Pancreas (tissue), 10 donors: ENCODE data around the gene PDE6B. TPM values are rescaled to one million over a fixed set of nuclear protein-coding genes. Genes with fewer than 3 reads are reported as not detected.

ENCODE experiments used
- ATAC-seq, 4 donors: fragments of 200-7000 bp; cut with Tn5 transposase; one replicate each; pipeline versions ENCODE4 v1.8.0 to v1.9.1; 2020; ENCODE audit warnings: mild to moderate bottlenecking in 4 of 4, moderate library complexity in 4 of 4
- DNase-seq, 6 donors: peaks; one replicate each; pipeline ENCODE4 v3.0.0-alpha.2; 2020
- FAIRE-seq: peaks from 2 replicates; lab custom pipeline; 2012; peaks lifted over from hg19 to GRCh38; lab: Jason Lieb, UNC
- H3K27ac ChIP-seq, 4 donors: fragments of 200-600 bp; sonication (generic); 1 replicate in 3 of 4; 2 replicates in 1 of 4; pipeline versions ENCODE4 v1.5.0 to v1.8.0; 2020
- H3K27me3 ChIP-seq, 4 donors: fragments of 200-600 bp; one replicate each; pipeline ENCODE4 v1.8.0; 2021
- H3K36me3 ChIP-seq, 3 donors: fragments of 200-600 bp; sonication (generic) in 1 of 3; one replicate each; pipeline versions ENCODE4 v1.5.0 to v1.8.0; 2020 to 2021
- H3K4me1 ChIP-seq, 3 donors: fragments of 200-600 bp; one replicate each; pipeline ENCODE4 v1.8.0; 2021
- H3K4me3 ChIP-seq, 4 donors: fragments of 200-600 bp; sonication (generic) in 2 of 4; one replicate each; pipeline versions ENCODE4 v1.5.0 to v1.8.0; 2020 to 2021
- H3K9me3 ChIP-seq, 4 donors: fragments of 200-600 bp; one replicate each; pipeline ENCODE4 v1.8.0; 2021
- CTCF ChIP-seq, 4 donors: fragments of 200-600 bp; sonication (generic) in 3 of 4; IDR thresholded peaks; one replicate each; pipeline versions ENCODE4 v1.5.0 to v1.8.0; 2021; ENCODE audit warnings: antibody characterized with exemption in 4 of 4
- WGBS, 2 donors: extraction: QIAGEN DNeasy Blood & Tissue Kit; methylation state at CpG; one replicate each; pipeline ENCODE4 v1.1.7; 2013; 5-methylcytosine and 5-hydroxymethylcytosine counted together
- intact Hi-C, 3 donors: fragments of 100-400 bp; cut with DNase I; formaldehyde crosslinking; loops; one replicate each; pipeline versions ENCODE4 v1.11.1 to v1.14.2; 2022
- polyA plus RNA-seq, 2 donors: library from polyadenylated mRNA; stranded (reverse); fragments of 200-250 nt; gene quantifications; one replicate each; pipeline ENCODE4 v1.2.3, GENCODE V29; 2013
- total RNA-seq, 6 donors: library from RNA; stranded (reverse); fragmentation: NEBNext Ultra II Directional in 4 of 6; extraction: Animal tissue kit (Norgen Biotek cat#: 25700) in 4 of 6; gene quantifications; one replicate each; pipeline versions ENCODE4 v1.2.1 to v1.2.4, GENCODE V29; 2021 to 2023
- donor health status: healthy with polysubstance abuse.
- donor health status: DM: no; HTN: no; CAD: no; lungs with moderate emphysema.
- donor health status: DM: no; HTN: no; CAD: no.
- donor health status: control.
- donor health status: control.
- donor health status: Bipolar disorder and iron deficiency.
- donor health status: DM: yes; HTN: yes; CAD: no.
- donor health status: DM: no; HTN: no; CAD: no.
- donor health status: DM: no; HTN: no; CAD: no.
- donor health status: DM: yes; HTN: yes; CAD: no.

The PDE6B gene
- total and polyA plus RNA-seq, 8 donors: 0.99 to 6.6 (median 2.9) TPM

DNA sequence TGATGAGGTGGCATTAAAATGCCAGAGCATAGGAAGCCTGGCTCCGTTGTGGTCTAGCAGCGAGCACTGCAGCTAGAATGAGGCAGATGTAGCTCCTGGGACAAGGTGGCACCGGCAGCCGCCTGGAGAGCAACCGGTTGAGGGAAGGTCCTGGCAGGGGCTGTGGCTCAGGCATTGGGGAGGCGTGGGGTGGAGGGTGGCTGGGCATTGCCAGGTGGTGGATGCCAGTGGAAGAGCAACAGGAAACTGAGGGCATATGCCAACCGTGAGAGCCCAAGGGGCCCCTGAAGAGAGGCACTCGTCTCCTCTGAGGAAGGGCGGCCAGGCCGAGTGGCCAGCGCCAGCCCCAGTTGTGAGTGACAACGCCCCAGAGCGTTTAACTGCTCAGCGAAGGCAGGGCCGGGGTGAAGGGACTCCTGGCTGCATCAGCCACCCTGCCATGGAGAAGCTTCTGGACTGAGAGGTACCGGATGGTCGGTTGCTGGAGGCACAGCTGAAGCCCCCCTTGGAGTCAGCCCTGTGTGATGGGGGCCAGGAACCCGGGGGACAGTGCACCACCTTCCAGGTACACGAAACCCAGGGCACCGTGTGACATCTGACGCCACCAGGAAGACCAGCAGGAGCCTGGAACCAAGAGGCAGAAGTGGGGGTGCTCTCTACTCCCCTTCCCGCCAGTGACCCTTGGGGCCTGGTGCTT, 13.2 kb upstream of the PDE6B start:
- H3K4me1 ChIP-seq: no peaks in the 10 kb centered on the region
- H3K4me3 ChIP-seq: no peak overlapping the region
- no peaks in the 10 kb centered on the region for H3K27me3 ChIP-seq
- WGBS, 2 donors: 57 to 75% methylated on average over 22 of the region's 22 CpGs
- H3K27ac ChIP-seq: no peak overlapping the region
- ATAC-seq: no peak
- no peak for TF ChIP-seq CTCF (IDR thresholded peaks at IDR 0.05)
- H3K36me3 ChIP-seq: no peaks in the 10 kb centered on the region
- H3K9me3 ChIP-seq: no peaks in the 10 kb centered on the region
- intact Hi-C loops: no loop called here
- FAIRE-seq: no peak
- no peak for DNase-seq

DNA sequence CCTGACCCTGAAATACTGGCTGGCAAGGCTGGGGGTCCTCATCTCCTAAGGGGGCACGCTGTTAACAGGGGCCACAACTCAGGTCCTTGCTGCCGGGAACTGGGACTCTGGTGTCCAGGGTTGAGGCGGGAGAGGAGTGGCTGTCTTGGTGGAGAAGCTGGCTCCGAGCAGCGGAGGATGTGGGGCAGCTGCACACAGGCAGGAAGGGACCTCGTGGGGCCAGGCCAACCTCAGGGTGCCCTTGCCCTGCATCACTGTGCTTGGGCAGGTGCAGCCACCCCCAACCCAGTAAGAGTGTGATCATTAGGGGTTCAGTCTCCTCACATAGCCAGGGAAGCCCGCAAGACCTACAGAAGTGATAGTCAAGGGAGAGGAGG, 12.6 kb upstream of the PDE6B start:
- no peaks in the 10 kb centered on the region for H3K4me1 ChIP-seq
- intact Hi-C loops: no loop called here
- no peak for TF ChIP-seq CTCF (IDR thresholded peaks at IDR 0.05)
- WGBS, 2 donors: 65 to 79% methylated on average over 7 of the region's 7 CpGs
- no peaks in the 10 kb centered on the region for H3K27me3 ChIP-seq
- DNase-seq: no peak
- no peak overlapping the region for H3K27ac ChIP-seq
- no peaks in the 10 kb centered on the region for H3K36me3 ChIP-seq
- no peak overlapping the region for H3K4me3 ChIP-seq
- no peak for ATAC-seq
- FAIRE-seq: no peak
- H3K9me3 ChIP-seq: no peaks in the 10 kb centered on the region

- FAIRE-seq: no peak
- TF ChIP-seq CTCF (IDR thresholded peaks at IDR 0.05): no peak
- no peak overlapping the region for H3K4me3 ChIP-seq
- no peaks in the 10 kb centered on the region for H3K4me1 ChIP-seq
- no peaks in the 10 kb centered on the region for H3K36me3 ChIP-seq
- no peak for ATAC-seq
- intact Hi-C loops: no loop called here
- no peaks in the 10 kb centered on the region for H3K9me3 ChIP-seq
- H3K27ac ChIP-seq: no peak overlapping the region
- no peaks in the 10 kb centered on the region for H3K27me3 ChIP-seq
- 59 to 75% methylated on average over 9 of the region's 9 CpGs for WGBS, 2 donors
- DNase-seq: no peak
Observed at GRCh38 chr4:613126-613525, 12.2 kb upstream of the PDE6B start.

DNA sequence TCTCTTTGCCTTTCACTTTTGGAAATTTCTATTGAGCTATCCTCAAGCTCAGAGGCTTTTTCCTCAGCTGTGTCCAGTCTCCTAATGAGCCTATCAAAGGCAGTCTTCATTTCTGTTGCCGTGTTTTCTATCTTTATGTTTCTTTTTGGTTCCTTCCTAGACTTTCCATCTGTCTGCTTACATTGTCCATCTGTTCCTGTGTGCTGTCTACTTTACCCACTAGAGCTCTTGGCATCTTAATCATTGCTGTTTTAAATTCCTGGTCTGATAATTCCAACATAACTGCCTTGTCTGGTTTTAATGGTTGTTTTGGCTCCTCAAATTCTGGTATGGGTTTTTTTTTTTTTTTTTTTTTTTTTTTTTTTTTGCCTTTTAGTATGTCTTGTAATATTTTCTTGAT, 9.3 kb upstream of the PDE6B start:
- FAIRE-seq (no peak), DNase-seq (no peak), ATAC-seq (no peak)
- H3K9me3 ChIP-seq: no peaks in the 10 kb centered on the region
- no peaks in the 10 kb centered on the region for H3K4me1 ChIP-seq
- no peak overlapping the region for H3K27ac ChIP-seq
- no peak overlapping the region for H3K4me3 ChIP-seq
- WGBS, 2 donors: 67 to 72% methylated on average over 1 of the region's 1 CpG
- no peak for TF ChIP-seq CTCF (IDR thresholded peaks at IDR 0.05)
- H3K27me3 ChIP-seq: no peaks in the 10 kb centered on the region
- H3K36me3 ChIP-seq: no peaks in the 10 kb centered on the region
- intact Hi-C loops: no loop called here

DNA sequence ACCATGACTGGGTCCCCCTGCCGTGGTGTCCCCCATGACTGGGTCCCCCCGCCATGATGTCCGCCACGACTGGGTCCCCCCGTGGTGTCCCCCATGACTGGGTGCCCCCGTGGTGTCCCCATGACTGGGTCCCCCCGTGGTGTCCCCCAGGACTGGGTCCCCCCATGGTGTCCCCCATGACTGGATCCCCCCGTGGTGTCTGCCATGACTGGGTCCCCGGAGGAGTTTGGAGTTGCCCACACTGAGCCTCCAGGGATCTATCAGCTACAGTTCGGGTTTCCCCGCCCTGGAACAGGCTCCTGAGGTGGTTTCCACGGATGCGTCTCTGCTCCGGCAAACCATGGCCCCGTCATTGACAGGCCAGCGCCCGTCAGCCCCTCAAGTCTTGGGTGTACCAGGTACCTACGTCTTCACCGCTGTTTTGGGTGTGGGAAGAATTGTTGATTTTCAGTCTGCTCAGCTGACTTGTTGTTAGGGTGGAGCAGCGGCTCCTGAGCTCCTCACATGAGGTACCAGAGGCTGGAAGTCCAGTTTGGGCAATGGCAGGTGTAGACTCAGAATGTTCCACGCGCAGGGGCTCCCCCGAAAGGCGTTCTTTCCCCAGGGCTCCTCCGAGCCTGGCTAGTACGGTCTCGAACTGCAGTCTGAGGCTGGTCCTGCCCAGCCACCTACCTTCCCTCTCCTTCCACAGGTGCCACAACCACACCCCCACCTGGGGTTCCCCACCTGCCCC, 8.3 kb upstream of the PDE6B start:
- H3K4me3 ChIP-seq: no peak overlapping the region
- FAIRE-seq (no peak), DNase-seq (no peak), ATAC-seq (no peak)
- 79 to 88% methylated on average over 26 to 27 of the region's 27 CpGs for WGBS, 2 donors
- no peaks in the 10 kb centered on the region for H3K4me1 ChIP-seq
- no peaks in the 10 kb centered on the region for H3K36me3 ChIP-seq
- no peaks in the 10 kb centered on the region for H3K9me3 ChIP-seq
- no peaks in the 10 kb centered on the region for H3K27me3 ChIP-seq
- no peak overlapping the region for H3K27ac ChIP-seq
- intact Hi-C loops: no loop called here
- TF ChIP-seq CTCF (IDR thresholded peaks at IDR 0.05): no peak
